ENCODE results near the gene ZNRF1. TPM values are rescaled to one million over a fixed set of nuclear protein-coding genes. Genes with fewer than 3 reads are reported as not detected.

Gene ZNRF1
- total and polyA plus RNA-seq, 2 of the 13 experiments (the other 11 are each of a cell fraction or from before 2014, with no cell fraction given): 43.9 to 58.7 TPM

DNA sequence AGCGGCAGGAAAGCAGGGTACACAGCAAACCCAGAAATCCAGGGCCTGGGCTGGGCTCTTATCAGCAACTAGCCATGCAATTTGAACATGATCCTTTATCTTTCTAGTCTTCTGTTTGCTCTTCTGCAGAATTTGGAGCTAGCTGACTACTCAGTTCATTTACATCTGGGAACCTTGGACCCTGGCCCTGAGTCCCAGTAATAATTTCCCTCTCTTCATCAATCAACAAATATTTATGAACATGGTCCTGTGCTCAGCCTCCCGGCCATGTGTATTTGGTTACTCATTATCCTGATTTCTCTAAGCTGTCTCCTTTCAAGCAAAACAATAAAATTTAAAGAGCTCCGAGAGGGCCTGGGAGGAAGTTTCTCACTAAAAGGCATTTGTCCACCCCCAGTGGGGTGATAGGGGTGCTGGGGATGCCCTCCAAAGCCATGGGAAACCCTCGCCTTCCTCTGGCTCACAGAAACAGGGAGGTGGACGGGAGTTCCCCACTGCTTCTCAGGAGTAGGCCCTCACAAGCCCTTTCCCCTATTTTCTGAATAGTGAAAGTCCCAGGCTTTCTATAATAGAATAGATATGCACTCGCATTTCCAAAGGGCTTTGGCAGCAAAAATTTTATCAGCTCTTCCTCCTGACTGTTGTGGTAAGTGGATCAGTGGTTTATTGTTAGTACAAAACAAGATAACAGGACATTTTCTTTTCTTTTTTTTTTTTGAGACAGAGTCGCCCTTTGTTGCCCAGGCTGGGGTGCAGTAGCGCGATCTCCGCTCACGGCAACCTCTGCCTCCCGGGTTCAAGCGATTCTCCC lies 7.0 kb upstream of the ZNRF1 start (continued):
- TF ChIP-seq ZNF335 (CRISPR knock-in tag; IDR thresholded peaks at IDR 0.05) (peak; percentile 43; the same call in 1 of the 2 replicates), CCDC6 (CRISPR knock-in tag; IDR thresholded peaks at IDR 0.05) (peak; percentile 34; the same call in 1 of the 2 replicates), ZFP90 (CRISPR knock-in tag; IDR thresholded peaks at IDR 0.05; ENCODE audit: borderline replicate concordance) (peak; percentile 87), ELF3 (CRISPR knock-in tag; IDR thresholded peaks at IDR 0.05) (peak; percentile 73), ZNF121 (CRISPR knock-in tag; IDR thresholded peaks at IDR 0.05) (0 out of 2 replicates have a peak, but pooled peaks have one; percentile 53), SOX13 (IDR thresholded peaks at IDR 0.05) (peak; percentile 59), SOX13 (CRISPR knock-in tag; conservative IDR thresholded peaks at IDR 0.05 in 1 of 2, IDR thresholded peaks at IDR 0.05 in 1 of 2) (peak in 1 of 2 experiments; percentile 92; a peak in 2 of 4 replicates), KLF12 (CRISPR knock-in tag; IDR thresholded peaks at IDR 0.05; ENCODE audit: borderline replicate concordance) (peak; percentile 89), MIXL1 (CRISPR knock-in tag; IDR thresholded peaks at IDR 0.05) (peak; percentile 97), KAT8 (CRISPR knock-in tag; IDR thresholded peaks at IDR 0.05) (peak; percentile 68), NCOA2 (CRISPR knock-in tag; IDR thresholded peaks at IDR 0.05) (peak; percentile 96), ISX (CRISPR knock-in tag; conservative IDR thresholded peaks at IDR 0.05) (peak; percentile 91)
- TF ChIP-seq, protein P1, sequence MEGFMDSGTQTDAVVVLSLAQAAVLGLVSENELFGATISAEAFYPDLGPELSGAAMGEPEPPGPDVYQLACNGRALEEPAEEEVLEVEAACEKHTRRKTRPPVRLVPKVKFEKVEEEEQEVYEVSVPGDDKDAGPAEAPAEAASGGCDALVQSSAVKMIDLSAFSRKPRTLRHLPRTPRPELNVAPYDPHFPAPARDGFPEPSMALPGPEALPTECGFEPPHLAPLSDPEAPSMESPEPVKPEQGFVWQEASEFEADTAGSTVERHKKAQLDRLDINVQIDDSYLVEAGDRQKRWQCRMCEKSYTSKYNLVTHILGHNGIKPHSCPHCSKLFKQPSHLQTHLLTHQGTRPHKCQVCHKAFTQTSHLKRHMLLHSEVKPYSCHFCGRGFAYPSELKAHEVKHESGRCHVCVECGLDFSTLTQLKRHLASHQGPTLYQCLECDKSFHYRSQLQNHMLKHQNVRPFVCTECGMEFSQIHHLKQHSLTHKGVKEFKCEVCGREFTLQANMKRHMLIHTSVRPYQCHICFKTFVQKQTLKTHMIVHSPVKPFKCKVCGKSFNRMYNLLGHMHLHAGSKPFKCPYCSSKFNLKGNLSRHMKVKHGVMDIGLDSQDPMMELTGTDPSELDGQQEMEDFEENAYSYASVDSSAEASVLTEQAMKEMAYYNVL (CRISPR knock-in tag; IDR thresholded peaks at IDR 0.05; ENCODE audit: borderline replicate concordance): peak; percentile 87
- TF ChIP-seq, protein P2, sequence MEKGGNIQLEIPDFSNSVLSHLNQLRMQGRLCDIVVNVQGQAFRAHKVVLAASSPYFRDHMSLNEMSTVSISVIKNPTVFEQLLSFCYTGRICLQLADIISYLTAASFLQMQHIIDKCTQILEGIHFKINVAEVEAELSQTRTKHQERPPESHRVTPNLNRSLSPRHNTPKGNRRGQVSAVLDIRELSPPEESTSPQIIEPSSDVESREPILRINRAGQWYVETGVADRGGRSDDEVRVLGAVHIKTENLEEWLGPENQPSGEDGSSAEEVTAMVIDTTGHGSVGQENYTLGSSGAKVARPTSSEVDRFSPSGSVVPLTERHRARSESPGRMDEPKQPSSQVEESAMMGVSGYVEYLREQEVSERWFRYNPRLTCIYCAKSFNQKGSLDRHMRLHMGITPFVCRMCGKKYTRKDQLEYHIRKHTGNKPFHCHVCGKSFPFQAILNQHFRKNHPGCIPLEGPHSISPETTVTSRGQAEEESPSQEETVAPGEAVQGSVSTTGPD (CRISPR knock-in tag; IDR thresholded peaks at IDR 0.05): peak; percentile 43; the same call in 1 of the 2 replicates
- TF ChIP-seq, protein P3, sequence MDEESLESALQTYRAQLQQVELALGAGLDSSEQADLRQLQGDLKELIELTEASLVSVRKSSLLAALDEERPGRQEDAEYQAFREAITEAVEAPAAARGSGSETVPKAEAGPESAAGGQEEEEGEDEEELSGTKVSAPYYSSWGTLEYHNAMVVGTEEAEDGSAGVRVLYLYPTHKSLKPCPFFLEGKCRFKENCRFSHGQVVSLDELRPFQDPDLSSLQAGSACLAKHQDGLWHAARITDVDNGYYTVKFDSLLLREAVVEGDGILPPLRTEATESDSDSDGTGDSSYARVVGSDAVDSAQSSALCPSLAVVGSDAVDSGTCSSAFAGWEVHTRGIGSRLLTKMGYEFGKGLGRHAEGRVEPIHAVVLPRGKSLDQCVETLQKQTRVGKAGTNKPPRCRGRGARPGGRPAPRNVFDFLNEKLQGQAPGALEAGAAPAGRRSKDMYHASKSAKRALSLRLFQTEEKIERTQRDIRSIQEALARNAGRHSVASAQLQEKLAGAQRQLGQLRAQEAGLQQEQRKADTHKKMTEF (CRISPR knock-in tag; IDR thresholded peaks at IDR 0.05): peak; percentile 86
- TF ChIP-seq, protein P4, sequence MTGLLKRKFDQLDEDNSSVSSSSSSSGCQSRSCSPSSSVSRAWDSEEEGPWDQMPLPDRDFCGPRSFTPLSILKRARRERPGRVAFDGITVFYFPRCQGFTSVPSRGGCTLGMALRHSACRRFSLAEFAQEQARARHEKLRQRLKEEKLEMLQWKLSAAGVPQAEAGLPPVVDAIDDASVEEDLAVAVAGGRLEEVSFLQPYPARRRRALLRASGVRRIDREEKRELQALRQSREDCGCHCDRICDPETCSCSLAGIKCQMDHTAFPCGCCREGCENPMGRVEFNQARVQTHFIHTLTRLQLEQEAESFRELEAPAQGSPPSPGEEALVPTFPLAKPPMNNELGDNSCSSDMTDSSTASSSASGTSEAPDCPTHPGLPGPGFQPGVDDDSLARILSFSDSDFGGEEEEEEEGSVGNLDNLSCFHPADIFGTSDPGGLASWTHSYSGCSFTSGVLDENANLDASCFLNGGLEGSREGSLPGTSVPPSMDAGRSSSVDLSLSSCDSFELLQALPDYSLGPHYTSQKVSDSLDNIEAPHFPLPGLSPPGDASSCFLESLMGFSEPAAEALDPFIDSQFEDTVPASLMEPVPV (CRISPR knock-in tag; IDR thresholded peaks at IDR 0.05): no peak
- TF ChIP-seq, protein P5, sequence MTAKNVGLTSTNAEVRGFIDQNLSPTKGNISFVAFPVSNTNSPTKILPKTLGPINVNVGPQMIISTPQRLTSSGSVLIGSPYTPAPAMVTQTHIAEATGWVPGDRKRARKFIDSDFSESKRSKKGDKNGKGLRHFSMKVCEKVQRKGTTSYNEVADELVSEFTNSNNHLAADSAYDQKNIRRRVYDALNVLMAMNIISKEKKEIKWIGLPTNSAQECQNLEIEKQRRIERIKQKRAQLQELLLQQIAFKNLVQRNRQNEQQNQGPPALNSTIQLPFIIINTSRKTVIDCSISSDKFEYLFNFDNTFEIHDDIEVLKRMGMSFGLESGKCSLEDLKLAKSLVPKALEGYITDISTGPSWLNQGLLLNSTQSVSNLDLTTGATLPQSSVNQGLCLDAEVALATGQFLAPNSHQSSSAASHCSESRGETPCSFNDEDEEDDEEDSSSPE (CRISPR knock-in tag; IDR thresholded peaks at IDR 0.05): peak; percentile 46; the same call in 1 of the 2 replicates
- TF ChIP-seq, protein P6, sequence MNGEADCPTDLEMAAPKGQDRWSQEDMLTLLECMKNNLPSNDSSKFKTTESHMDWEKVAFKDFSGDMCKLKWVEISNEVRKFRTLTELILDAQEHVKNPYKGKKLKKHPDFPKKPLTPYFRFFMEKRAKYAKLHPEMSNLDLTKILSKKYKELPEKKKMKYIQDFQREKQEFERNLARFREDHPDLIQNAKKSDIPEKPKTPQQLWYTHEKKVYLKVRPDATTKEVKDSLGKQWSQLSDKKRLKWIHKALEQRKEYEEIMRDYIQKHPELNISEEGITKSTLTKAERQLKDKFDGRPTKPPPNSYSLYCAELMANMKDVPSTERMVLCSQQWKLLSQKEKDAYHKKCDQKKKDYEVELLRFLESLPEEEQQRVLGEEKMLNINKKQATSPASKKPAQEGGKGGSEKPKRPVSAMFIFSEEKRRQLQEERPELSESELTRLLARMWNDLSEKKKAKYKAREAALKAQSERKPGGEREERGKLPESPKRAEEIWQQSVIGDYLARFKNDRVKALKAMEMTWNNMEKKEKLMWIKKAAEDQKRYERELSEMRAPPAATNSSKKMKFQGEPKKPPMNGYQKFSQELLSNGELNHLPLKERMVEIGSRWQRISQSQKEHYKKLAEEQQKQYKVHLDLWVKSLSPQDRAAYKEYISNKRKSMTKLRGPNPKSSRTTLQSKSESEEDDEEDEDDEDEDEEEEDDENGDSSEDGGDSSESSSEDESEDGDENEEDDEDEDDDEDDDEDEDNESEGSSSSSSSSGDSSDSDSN (CRISPR knock-in tag; IDR thresholded peaks at IDR 0.05): peak; percentile 72

All from HepG2 (cell line).